NK-92 (cell line): Measurements from ENCODE around the gene POLR1D.

Source experiments
- DNase-seq: peaks from one replicate; lab custom pipeline; 2025; ENCODE audit not compliant: unreplicated experiment; lab: John Stamatoyannopoulos, UW

Gene POLR1D

GRCh38 chr13:27672025-27672424 lies 50.3 kb downstream of the POLR1D start:
- no peak for DNase-seq
